ENCODE data around the gene PLPP4.

Gene PLPP4

DNA sequence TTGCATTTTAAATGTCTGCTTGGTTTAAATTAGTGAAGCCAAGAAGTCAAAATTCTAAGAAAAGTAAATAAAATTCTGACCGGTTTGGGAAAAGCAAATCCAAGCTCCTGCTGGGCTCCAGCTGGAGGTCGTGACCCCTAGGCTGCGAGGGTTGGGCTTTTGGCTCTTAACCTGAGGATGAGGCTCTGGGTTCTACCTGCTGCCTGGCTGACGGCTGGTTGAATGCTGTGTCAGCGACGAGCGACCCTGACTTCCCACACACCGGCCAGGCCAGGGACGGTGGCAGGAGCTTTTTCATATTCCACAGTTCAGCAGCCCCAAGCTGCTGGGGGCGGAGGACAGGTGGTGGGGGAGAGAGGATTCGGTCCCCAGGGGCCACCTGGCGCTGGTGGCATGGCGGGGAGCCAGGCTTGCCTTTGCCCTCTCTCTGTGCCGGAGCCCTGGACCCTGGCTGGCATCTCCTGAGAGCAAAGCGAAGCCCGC lies 843 bp upstream of the PLPP4 start:
- DNase-seq (ENCODE audit: low spot score), result no peak
- no peak for FAIRE-seq

DNA sequence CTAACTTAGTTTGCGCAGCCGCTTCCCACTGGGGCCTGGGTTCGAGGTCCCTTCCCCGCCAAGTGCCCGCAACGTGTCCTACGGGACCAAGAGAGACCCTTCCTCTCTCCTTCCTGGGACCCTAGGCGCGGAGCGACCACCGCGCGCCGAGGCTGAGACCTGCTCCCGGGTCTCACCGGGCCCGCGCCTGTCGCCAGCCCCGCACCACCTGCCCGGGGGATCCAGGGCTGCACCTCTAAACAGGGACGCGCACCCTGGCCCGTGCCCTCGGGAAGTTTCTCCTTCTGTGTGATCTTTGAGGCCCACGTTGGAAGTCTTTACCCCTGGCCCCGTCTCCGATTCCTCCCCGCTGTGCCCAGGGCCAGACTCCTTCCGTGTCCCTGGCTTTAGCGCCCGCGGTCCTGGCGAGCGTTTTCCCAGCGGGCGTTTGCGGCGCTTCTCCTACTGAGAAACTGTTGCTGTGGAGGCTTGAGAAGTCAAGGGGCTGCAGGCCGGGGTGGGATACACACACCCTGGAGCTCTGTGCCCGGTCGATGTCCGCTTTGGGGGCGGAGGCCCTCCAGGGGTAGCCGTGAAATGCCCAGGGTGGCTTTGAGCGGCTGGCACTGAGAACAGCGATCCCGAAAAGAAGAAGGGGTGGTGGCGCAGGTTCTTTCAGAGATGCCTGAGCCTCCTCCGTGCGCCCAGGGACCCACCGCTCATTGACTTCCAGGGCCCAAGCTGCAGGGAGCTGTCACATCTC lies 575 bp downstream of the PLPP4 start:
- DNase-seq (ENCODE audit: low spot score) (no peak), FAIRE-seq (no peak)

GRCh38 chr10:120458432-120458831 lies 1.4 kb downstream of the PLPP4 start:
- no peak for DNase-seq (ENCODE audit: low spot score)
- no peak for FAIRE-seq

DNA sequence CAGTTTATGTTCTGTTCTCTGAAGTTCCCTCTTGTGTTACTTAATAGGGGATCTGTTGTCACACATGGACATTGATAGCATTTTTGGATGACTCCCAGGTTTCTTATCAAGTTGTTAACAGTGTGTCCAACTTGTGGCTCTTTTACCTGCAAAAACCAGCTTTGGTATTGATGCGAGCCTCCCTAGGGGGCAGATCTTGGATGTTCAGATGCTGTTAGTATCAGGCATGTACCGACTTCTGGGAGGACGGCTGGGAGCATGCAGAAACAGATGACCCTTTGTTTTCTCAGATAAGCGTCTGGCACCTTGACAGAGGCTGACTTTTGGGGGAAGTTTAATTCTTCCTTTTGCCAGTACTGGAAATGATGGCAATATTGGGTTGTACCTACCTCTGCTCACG lies 2.2 kb downstream of the PLPP4 start:
- FAIRE-seq (no peak), DNase-seq (ENCODE audit: low spot score) (no peak)

DNA sequence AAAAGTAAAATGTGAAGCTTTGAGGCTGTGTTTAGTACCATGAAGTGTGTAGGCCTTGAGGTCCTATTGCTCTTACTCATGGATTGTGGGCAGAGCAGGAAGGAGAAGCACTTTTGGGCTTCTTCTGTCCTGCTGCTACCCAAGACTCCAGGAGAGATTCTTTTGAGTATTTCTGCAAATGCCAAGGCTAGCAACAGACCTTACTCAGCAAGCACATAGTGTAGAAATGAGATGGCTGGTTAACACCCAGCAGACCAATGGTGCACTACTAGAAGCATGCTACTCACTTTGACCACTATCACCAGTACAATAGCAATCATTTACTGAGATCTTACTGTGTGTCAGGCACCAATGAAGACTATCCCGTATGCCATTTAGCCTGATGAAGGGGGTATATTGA lies 3.2 kb downstream of the PLPP4 start:
- FAIRE-seq, result no peak
- DNase-seq (ENCODE audit: low spot score), result peak; percentile 83

DNA sequence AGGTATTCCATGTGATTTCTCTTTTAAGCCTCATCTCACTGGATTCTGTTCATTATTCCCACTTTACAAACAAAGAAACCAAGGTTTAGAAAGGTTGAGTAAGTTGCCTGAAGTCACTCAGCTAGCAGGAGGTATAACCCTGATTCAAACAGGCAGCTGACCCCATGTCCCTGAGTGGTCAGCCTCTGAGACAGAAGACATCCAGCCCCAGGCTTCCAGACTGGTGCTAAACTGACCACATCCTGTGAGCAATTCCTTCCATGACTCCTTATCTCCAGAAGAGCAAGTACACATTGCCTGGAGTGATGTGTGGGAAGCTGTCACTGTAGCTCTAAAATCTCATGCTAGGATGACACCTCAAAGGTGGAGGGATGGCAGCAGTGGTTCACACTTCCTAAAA lies 3.7 kb downstream of the PLPP4 start:
- peak; percentile 99 for DNase-seq (ENCODE audit: low spot score)
- peak; percentile 99 for FAIRE-seq

- FAIRE-seq (no peak), DNase-seq (ENCODE audit: low spot score) (no peak)
Measured at GRCh38 chr10:120462018-120462682, 5.1 kb downstream of the PLPP4 start.

DNA sequence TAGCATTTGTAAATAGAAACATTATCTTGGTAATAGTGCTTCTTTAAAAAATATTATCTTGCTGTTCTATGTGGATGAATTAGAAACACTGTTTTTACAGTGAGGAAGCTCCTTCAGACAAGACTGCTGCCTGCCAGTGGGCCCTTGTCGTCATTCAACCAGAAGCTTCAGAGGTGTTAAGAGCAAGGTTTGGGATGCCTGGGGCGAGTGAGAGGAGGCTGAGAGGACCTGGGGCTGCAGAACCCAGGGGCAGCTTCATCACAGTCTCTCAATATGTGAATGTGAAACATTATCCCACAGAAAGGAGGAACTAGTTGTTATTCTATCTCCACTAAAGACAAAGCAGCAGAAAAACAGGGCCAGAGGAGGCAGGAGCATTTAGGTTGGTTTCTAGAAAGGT lies 8.1 kb downstream of the PLPP4 start:
- FAIRE-seq, result no peak

GRCh38 chr10:120466006-120466405 lies 9.0 kb downstream of the PLPP4 start:
- DNase-seq (ENCODE audit: low spot score) (no peak), FAIRE-seq (no peak)

More for the DNA sequence above, 8.1 kb downstream of the PLPP4 start:
- DNase-seq (ENCODE audit: low spot score), result no peak

DNA sequence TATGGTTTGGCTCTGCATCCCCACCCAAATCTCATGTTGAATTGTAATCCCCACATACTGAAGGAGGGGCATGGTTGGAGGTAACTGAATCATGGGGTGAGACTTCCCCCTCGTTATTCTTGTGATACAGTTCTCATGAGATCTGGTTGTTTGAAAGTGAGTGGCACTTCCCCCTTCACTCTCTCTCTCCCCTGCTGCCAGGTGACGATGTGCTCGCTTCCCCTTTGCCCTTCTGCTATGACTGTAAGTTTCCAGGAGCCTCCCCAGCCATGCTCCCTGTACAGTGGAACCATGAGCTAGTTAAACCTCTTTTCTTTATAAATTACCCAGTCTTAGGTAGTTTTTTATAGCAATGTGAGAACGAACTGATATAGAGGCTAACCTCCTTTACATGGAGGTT lies 16.6 kb downstream of the PLPP4 start:
- FAIRE-seq, result no peak

DNA sequence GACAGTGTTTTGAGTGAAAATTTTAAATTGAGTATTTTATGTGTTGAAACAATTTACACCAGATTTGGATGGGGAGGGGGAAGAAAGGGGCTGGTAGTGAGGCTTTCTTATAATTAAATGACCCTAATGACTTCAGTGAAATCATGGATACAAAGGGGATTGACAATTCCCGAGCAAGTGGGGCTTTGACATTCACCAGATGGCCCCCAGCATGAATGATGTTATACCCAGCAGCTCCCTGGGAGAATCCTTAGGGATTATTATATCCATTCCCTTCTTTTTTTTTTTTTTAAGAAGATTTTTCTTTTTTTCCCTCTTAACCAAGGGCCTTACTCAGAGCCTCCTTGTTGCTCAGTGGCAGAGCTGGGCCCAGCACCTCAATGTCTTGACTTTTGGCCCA lies 17.9 kb downstream of the PLPP4 start:
- DNase-seq (ENCODE audit: low spot score) (no peak), FAIRE-seq (no peak)

More for the DNA sequence above, 16.6 kb downstream of the PLPP4 start:
- no peak for DNase-seq (ENCODE audit: low spot score)

GRCh38 chr10:120475844-120476791 lies 19.1 kb downstream of the PLPP4 start:
- FAIRE-seq, result no peak

DNA sequence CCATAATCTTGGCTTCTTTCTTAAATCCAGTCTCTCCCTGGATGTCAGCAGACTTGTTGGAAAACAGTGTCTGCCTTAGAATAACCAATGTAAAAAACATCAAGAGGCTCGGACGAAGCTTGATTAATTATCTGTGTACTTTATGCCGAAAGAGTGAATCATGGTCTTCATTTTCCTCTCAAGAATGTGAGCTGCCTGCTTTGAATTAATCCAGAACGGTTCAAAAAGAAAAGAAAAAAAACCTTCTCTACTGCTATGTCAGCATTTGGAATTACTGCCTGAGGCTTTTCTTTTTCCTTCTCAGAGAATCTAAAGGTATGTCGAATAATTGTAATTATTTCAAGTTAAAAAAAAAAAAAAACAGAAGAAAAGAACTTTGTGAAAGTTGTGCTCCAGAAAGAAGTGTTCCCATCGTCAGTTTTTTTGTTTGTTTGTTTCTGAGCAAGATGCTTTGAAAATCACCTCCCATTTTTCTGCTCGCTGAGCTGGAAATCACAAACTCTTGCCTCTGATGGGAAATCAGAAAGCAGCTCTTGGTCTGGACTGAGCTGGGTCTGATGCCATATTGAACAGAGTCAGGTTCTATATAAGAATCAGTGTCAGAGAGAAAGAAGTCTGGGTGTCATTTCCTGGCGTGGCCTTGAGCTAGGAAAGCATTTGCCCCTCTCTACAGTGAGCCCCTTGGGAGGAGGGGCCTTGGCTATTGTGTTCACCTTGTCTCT lies 20.2 kb downstream of the PLPP4 start:
- FAIRE-seq, result no peak
- no peak for DNase-seq (ENCODE audit: low spot score)

More at GRCh38 chr10:120475844-120476791, 19.1 kb downstream of the PLPP4 start:
- DNase-seq (ENCODE audit: low spot score), result no peak

- DNase-seq (ENCODE audit: low spot score), result peak; percentile 17
- FAIRE-seq, result no peak
Measured at GRCh38 chr10:120477743-120478141, 20.7 kb downstream of the PLPP4 start.

- FAIRE-seq (no peak), DNase-seq (ENCODE audit: low spot score) (no peak)
Measured at GRCh38 chr10:120478386-120478785, 21.4 kb downstream of the PLPP4 start.

- no peak for DNase-seq (ENCODE audit: low spot score)
- no peak for FAIRE-seq
Measured at GRCh38 chr10:120479506-120479905, 22.5 kb downstream of the PLPP4 start.

DNA sequence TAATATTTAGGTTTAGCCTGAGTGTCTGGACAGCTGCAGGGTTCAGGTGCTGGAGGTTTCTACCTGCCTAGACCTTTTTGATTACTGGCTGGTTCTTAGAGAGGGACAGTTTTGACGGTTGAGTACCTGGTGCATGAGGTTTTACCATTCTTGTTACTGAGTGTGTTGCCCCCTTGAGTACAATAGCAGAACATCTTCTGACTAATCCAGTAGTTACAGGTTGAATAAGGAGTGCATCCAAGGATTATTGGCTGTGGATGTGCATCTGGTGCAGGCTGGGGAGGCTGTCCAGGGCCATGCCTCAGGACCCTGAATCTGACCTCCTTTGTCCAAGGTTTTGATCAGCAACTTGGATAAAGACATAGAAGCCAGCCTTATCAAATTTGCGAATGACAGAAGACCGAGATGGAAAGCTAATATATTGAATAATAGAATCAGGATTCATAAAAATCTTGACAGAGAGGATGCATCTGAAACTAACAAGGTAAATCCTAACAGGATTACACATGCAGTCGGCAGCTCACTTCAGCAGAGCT lies 23.1 kb downstream of the PLPP4 start:
- DNase-seq (ENCODE audit: low spot score) (no peak), FAIRE-seq (no peak)

DNA sequence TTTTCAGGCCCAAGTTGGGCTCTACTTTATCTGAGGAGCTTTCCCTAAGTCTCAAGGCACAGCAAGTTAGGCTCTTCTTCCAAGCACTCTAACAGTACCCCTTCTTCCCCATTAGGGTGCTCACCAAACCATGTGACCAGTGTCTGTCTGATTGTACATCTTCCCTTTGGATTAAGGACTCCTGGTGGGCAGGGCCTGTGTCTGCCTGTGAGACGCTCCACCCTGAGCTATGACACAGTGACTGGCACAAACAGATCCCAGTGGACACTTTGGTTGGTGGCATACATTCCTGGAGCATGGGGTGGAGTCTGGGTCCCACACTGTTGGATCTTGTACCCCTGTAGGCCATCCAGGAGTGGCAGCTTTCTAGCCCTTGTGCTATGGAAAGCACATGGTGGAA lies 23.8 kb downstream of the PLPP4 start:
- no peak for DNase-seq (ENCODE audit: low spot score)

DNA sequence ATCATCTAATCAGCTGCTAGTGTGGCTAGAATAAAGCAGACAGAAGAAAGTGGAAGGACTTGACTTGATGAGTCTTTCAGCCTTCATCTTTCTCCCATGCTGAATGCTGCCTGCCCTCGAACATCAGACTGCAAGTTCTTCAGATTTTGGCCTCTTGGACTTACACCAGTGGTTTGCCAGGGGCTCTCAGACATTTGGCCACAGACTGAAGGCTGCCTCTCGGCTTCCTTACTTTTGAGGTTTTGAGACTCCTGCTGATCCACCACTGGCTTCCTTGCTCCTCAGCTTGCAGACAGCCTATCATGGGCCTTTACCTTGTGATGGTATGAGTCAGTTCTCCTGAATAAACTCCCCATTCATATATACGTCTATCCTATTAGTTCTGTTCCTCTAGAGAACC lies 26.0 kb downstream of the PLPP4 start:
- no peak for DNase-seq (ENCODE audit: low spot score)
- no peak for FAIRE-seq

More for the DNA sequence above, 23.8 kb downstream of the PLPP4 start:
- no peak for FAIRE-seq

DNA sequence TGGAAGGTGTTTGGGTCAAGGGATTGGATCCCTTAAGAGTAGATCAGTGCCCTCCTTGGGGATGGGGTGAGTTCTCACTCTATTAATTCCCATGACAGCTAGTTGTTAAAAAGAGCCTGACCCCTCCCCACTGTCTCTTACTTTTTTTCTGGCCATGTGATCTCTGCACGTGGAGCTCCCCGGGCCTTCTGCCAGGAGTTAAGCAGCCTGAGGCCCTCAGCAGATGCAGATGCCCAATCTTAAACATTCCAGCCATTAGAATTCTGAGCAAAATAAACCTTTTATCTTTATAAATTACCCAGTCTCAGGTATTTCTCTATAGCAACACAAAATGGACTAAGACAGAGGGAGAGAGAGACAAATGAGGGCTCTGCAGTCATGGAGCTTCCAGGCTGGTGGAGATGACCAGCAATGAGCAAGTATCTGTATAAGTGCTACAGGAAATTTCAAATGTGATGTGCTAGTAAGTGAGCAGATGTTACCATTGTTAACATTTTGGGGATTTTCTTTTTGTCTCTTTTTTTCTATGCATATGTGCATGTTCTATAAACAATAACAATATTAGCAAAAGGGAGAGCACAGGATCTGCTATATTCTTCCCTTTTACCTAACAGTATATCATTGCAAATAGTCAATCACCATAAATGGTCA lies 26.7 kb downstream of the PLPP4 start:
- no peak for DNase-seq (ENCODE audit: low spot score)
- no peak for FAIRE-seq

Data from RCC 7860 (cell line).